Stimulated activated CD8-positive, alpha-beta memory T cell treated with anti-CD3 and anti-CD28 coated beads, Interleukin-7, amount 100 ng/mL, for 4 hours (primary cell): ENCODE results near the gene MCOLN2.

Experiments used
- DNase-seq, 2 donors: peaks; one replicate each; pipeline ENCODE4 v3.0.0-alpha.2; 2020; ENCODE audit warnings: low read depth in 2 of 2

MCOLN2 gene

DNA sequence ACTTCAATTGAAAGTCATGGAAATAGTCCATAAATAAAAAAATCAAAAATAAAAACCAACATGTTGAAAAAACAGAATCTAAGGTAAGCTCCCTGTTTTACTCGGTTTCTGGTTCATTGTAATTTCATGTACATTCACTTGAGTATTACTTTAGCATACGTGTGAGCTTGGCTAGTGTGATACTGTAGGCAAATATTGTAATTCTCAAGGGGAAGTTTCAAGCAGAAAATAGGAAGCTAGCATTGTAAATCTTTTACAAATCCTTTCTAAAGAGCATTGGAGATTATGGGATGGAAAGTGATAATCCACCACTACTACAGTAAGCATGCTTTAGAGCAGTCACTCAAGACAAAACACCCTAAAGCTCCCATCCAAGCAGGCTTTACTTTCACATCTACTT, 100.6 kb downstream of the MCOLN2 start:
- DNase-seq: no peak

DNA sequence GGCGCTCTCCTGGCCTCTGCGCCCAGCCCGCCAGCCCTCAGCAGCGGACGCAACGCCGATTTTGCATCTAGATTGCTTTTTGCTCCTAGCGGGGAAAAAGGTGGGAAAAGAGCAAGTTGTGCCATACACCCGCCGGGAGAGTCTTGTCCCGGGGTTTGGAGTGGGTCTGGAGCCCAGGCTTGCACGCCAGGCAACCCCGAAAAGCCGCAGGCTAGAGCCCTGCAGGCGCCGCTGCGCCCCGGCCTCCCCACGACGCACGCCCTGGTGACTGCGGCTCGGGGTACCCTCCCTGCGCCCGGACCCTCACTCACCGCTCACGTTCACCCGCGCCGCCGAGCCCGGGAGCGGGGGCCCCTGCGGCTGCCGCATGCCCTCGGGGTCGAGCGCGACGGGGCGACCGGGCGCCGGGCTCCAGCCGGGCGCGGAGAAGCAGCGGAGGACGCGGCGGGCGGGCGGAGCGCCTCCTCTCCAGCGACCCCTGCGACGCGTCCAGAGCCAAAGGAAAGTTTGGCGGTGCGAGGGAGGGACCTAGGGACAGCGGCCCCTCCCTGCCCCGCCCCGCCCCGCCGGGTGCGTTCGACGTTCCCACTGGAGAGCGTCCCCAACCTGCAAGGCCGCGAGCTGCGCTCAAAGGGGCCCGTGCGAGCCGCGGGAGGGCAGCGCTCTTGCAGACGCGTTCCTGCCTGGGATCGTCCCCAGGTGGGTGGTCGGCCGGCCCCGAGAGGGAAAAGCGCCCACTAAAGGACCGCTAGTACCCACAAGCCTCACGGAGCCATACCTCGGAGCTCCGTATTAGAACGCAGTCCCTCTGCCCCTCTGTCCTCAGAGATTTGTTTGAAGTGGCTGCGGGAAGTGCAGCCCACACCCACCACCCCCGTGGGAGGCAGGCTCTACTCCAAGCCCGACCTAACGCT, 104.0 kb downstream of the MCOLN2 start, which contains the start of gene LPAR3:
Gene LPAR3, minus strand, starts transcription at position 502 of the 914 bp plus-strand sequence. CDS start 27,086 bp downstream, outside the sequence.
- DNase-seq: no peak

DNA sequence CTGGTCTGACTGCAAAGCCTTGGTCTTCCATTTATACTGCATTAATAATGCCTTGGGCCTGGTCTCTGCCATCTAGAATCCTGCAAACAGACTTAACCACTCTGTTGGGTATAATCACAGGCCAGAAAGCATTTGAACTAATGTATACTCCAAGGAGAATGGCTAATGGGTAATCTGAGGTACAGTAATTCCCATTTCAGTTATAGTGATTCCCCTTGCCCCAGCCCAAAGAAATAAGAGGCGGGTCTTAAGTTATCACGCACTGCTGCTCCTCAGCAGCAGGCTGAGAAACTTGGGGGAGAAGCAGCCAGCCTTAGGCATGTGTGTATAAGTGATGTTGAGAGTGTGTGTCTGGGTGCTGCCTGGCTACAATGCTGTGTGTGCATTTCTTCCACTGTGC, 106.3 kb downstream of the MCOLN2 start:
- no peak for DNase-seq

DNA sequence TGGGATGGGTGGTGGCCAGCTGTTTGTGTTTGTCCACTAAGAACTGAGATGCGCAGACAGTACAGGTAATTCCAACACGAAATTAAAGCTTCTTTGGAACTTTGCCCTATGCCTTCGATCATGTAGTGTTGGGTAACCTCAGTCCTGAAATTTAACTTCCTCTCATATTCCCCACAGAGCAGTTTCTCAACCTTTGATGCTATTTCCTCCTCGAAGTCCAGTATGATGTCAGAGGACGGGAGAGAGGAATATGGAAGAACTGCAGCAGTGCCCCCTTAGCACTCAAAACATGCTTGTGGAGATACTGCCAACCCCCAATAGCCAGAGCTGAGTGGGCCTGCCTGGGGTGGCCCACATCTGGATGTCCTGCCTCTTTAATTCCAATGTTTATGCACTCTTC, 107.5 kb downstream of the MCOLN2 start:
- DNase-seq: no peak

DNA sequence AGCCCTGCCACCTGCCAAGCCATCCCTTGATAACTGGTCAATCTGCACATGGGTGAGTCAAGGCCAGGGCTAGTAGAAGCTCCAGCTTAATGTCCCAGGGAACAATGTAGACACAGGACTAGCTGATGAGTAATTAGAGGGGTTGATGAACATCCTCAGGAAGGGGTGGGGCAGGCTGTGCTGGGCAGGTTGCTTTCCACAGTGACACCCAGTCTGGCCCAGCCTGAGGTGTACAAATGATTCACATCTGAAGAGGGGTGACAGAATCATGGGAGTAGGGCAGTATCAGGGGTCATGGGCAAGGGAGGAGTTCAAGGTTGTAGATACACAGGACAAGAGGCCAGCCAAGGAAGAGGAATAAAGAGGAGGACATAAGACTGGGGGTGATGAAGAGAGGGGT, 108.2 kb downstream of the MCOLN2 start:
- DNase-seq: peak; percentile 5 to 27

DNA sequence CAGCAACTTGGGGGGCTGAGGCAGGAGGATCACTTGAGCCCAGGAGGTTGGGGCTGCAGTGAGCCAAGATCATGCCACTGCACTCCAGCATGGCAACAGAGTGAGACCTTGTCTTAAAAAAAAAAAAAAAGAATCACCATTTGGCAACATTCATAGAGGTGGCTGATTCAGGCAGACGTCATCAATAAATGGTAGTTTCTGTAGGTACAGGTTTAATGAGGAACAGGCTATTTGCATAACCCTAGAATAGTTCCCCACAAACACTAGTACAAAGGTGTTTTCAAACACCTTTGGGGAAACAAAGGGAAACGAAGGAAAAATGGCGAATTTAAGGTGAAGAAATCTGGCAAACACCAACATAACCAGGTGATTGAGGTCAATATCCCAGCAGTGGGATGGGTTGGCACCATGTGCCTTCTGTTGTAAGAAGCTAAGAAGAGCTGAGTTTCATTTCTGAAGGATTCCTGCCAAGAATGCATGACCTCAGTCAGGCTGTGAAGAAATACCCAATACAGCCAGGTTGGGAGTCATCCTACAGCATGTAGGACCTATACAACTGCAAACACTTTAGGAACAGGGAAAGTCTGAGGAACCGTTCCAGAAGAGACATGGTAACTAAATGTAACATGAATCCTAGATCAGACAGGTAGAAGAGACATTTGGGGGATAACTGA, 109.5 kb downstream of the MCOLN2 start:
- no peak for DNase-seq

DNA sequence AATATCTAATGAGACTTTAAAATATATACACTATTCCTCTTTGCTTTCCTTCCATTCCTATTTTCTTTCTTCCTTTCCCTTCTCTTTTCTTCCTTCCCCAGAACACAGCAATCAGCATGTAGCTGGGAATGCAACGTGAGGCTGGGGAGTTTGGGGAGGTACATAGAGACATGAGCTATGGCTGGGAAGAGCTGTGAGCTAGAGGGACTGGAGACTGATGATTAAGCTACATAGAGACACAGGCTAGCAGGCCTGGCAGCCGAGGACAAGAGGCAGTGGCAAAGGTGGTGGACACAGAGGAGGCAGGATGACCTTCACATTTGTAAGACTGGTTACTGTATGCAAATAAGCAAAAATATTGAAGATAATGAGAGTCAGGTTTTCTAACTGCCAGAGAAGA, 111.4 kb downstream of the MCOLN2 start:
- no peak for DNase-seq

DNA sequence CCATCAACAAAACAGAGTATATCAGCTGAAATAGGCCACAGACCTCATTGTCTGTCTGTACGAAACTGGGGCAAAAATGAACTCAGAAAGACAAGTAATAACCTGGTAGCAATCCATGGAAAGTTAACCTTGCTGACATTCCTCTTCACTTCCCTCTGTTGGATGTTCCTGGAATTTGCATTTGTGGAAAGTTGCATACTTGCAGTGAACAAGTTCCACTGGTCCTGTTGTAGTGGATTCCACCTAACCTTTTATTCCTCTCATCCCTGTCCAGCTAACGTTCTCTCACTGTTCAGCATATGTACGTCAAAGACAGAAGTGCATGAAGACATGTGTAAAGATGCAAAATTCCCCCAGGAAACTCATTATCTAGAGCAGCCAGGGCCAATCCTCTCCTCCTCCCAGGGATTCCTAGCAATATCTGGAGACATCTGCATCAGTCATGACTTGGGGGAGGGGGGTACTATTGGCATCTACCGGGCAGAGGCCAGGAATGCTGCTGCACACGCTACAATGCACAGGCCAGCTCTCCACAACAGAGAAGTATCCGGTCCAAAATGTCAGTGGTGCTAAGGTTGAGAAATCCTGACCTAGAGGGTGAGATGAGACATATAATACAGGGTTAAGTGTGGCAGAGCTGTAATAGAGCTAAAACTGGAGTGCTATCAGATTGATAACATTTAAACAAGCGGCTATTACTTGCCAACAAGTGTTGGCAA, 112.1 kb downstream of the MCOLN2 start:
- DNase-seq: no peak

DNA sequence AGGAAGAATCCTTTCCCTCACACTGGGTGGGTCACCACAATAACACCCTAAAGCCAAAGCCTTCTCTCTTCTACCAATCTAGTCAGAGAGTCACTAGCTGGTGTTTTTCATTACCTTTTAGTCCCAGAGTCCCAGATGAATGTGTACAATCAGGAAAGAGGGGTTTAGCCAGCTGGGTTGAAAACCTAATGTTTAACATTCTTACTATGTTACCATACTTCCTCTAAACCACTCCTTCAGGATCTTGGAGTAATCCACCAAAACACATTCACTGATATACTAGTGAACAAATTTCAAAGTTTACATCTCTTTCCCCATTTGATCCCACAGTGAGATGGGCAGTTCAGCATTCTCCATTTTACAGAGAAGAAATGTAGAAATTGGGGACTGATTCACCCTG, 113.6 kb downstream of the MCOLN2 start:
- no peak for DNase-seq

DNA sequence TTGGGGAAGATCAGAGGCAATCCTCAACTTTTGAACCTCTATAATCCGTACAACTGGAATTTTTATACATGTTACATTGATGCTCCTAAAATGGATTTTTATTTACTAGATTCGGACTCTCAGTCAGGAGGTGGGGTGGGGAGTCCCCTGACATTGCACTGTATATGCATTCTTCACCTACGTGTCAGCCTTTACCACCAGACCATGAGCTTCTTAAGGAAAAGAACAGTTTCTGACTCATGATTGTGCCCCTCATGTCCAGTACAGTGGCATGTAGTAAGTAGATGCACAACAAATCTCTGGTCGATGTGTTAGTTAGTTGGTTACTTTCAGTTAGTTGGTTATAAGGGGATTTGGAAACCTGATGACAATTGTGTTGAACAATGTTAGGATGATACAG, 119.3 kb downstream of the MCOLN2 start:
- no peak for DNase-seq

DNA sequence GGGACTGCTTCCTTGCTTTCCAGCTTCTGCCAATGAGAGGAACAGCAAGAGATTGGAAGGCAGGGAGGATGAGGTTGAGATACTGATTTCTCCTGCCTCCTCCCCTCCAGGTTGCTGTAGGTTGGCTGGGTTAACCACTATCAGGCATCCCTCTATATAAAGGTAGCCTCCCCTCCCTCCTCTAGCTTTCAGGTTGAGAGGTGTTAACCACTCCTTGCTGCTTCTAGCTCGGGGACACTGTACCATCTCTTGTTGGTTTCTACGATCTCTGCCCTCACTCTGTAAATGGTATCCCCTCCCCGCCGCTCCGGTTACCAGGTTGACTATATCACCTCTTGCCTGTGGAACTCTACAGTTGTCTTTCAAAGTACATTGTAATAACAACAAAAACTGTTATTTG, 120.6 kb downstream of the MCOLN2 start:
- no peak for DNase-seq
